Left renal cortex interstitium (tissue), 4 donors: ENCODE results near the gene FAM3B. TPM values are rescaled to one million over a fixed set of nuclear protein-coding genes. Genes with fewer than 3 reads are reported as not detected.

Source experiments
- DNase-seq, 4 donors: peaks; one replicate each; pipeline ENCODE4 v3.0.0-alpha.2; 2013; ENCODE audit warnings: low read depth in 4 of 4, low spot score in 2 of 4, missing footprints in 1 of 4
- polyA plus RNA-seq, 4 donors: library from polyadenylated mRNA; unstranded; fragments of 120-200 nt; gene quantifications; one replicate each; pipeline ENCODE4 v1.2.1, GENCODE V29; 2013; ENCODE audit not compliant: insufficient read length in 4 of 4

Gene FAM3B
- polyA plus RNA-seq, 4 donors: 14.1 to 33.9 (median 20.0) TPM

- no peak for DNase-seq
These were observed 71.7 kb downstream of the FAM3B start for GRCh38 chr21:41388259-41388658.

- no peak for DNase-seq
These were observed 73.5 kb downstream of the FAM3B start for GRCh38 chr21:41390043-41390639.

- DNase-seq: no peak
These were observed 77.4 kb downstream of the FAM3B start for GRCh38 chr21:41393876-41394465.

- no peak for DNase-seq
These were observed 80.0 kb downstream of the FAM3B start for GRCh38 chr21:41396558-41397075.

GRCh38 chr21:41397471-41397891 is 80.9 kb downstream of the FAM3B start:
- DNase-seq: no peak

GRCh38 chr21:41398251-41398650 is 81.7 kb downstream of the FAM3B start:
- no peak for DNase-seq

- no peak for DNase-seq
These were observed 82.2 kb downstream of the FAM3B start for GRCh38 chr21:41398831-41399230.

- no peak for DNase-seq
These were observed 82.7 kb downstream of the FAM3B start for GRCh38 chr21:41399246-41399800.

- DNase-seq: no peak
These were observed 85.6 kb downstream of the FAM3B start for GRCh38 chr21:41402231-41402630.

GRCh38 chr21:41402796-41403195 is 86.2 kb downstream of the FAM3B start:
- DNase-seq: no peak

GRCh38 chr21:41403331-41403730 is 86.7 kb downstream of the FAM3B start:
- no peak for DNase-seq

- no peak for DNase-seq
These were observed 87.4 kb downstream of the FAM3B start for GRCh38 chr21:41403966-41404365.

- no peak for DNase-seq
These were observed 88.7 kb downstream of the FAM3B start for GRCh38 chr21:41405321-41405720.

GRCh38 chr21:41406340-41406739 is 89.7 kb downstream of the FAM3B start:
- no peak for DNase-seq

Other genes with a start within 250 kb of the FAM3B start
- 10 to 100 TPM; 24.6 to 34.0 (median 28.6) TPM for gene BACE2, start 148.6 kb upstream of the FAM3B start, polyA plus RNA-seq
- gene MX2, start 45.2 kb downstream of the FAM3B start, polyA plus RNA-seq: 1 to 10 TPM in 3 of 4 donors, under 1 TPM in 1; 0.94 to 2.1 (median 1.3) TPM
- 10 to 100 TPM in 2 of 4 donors, 1 to 10 TPM in 2; 7.5 to 11.0 (median 9.7) TPM for gene MX1, start 109.4 kb downstream of the FAM3B start, polyA plus RNA-seq
- 10 to 100 TPM; 33.0 to 46.1 (median 37.8) TPM for gene TMPRSS2, start 191.4 kb downstream of the FAM3B start, polyA plus RNA-seq